OCI-LY7 (cell line): ENCODE measurements around the gene CRHBP. TPM values are rescaled to one million over a fixed set of nuclear protein-coding genes. Genes with fewer than 3 reads are reported as not detected.
A peak's percentile ranks its signal among the peaks of the same experiment; 100 is the strongest.
"Not testable (repeated sequence)": the region's sequence is repeated elsewhere in the genome, so short reads cannot be mapped to it uniquely, and the experiment has no call there.

Experiments used
- Bru-seq: library from RNA; stranded (reverse); fragments of 400-500 nt; gene quantifications from one replicate; lab custom pipeline; 2021; lab: Mats Ljungman, UMichigan
- BruChase-seq, 2 experiments: library from RNA; stranded (reverse); fragments of 400-500 nt; gene quantifications; one replicate each; lab custom pipeline; 2021; lab: Mats Ljungman, UMichigan
- BruUV-seq: library from RNA; stranded (reverse); fragments of 400-500 nt; replicated peaks from 2 replicates; lab custom pipeline; 2021; lab: Mats Ljungman, UMichigan
- CTCF ChIA-PET: fragments of 300-600 bp; sonication (Branson Sonifier 250); formaldehyde crosslinking; loops from one replicate; lab custom pipeline; 2022; ENCODE audit warnings: antibody characterized with exemption; ENCODE audit not compliant: unreplicated experiment; lab: Charles Lee
- POLR2A ChIA-PET: fragments of 300-600 bp; sonication (Branson Sonifier 250); formaldehyde crosslinking; loops from one replicate; lab custom pipeline; 2022; ENCODE audit warnings: antibody characterized with exemption; lab: Charles Lee
- DNase-seq: peaks from one replicate; pipeline ENCODE4 v3.0.0-alpha.2; 2015; ENCODE audit warnings: low spot score
- H2AFZ ChIP-seq: fragments of 200-600 bp; sonication (generic), shearing (Covaris generic); 2 replicates; pipeline ENCODE4 v1.6.1; 2014; ENCODE audit warnings: mild to moderate bottlenecking, antibody characterized with exemption, low read length, moderate library complexity
- H3K27ac ChIP-seq: fragments of 200-600 bp; sonication (generic); 2 replicates; pipeline ENCODE4 v1.5.1; 2014; ENCODE audit warnings: mixed run types, low read depth, mild to moderate bottlenecking, moderate library complexity, low read length, inconsistent platforms; ENCODE audit not compliant: poor library complexity, severe bottlenecking
- H3K36me3 ChIP-seq: fragments of 200-600 bp; sonication (generic); 2 replicates; pipeline ENCODE4 v1.6.1; 2014; ENCODE audit warnings: mild to moderate bottlenecking, antibody characterized with exemption, low read length, moderate library complexity, mixed read lengths; ENCODE audit not compliant: insufficient read depth
- H3K4me1 ChIP-seq: fragments of 200-600 bp; sonication (generic); 2 replicates; pipeline ENCODE4 v1.5.1; 2014; ENCODE audit warnings: mild to moderate bottlenecking, low read length; ENCODE audit not compliant: insufficient read depth, poor library complexity, severe bottlenecking
- H3K4me2 ChIP-seq: fragments of 200-600 bp; sonication (generic); 2 replicates; pipeline ENCODE4 v1.6.1; 2014; ENCODE audit warnings: mild to moderate bottlenecking, low read length
- H3K4me3 ChIP-seq: fragments of 200-600 bp; sonication (generic); 2 replicates; pipeline ENCODE4 v1.5.1; 2014; ENCODE audit warnings: mild to moderate bottlenecking, low read depth, low read length; ENCODE audit not compliant: poor library complexity, severe bottlenecking
- H3K79me2 ChIP-seq: fragments of 200-600 bp; sonication (generic); 2 replicates; pipeline ENCODE4 v1.6.1; 2016; ENCODE audit warnings: low read depth, mild to moderate bottlenecking, low read length, moderate library complexity, mixed read lengths; ENCODE audit not compliant: insufficient read depth
- H3K9me2 ChIP-seq: fragments of 200-600 bp; sonication (generic); 2 replicates; pipeline ENCODE4 v1.6.1; 2016; ENCODE audit warnings: mild to moderate bottlenecking, low read length, mixed read lengths; ENCODE audit not compliant: insufficient read depth
- H3K9me3 ChIP-seq: fragments of 200-600 bp; sonication (generic); 2 replicates; pipeline ENCODE4 v1.6.1; 2014; ENCODE audit warnings: mild to moderate bottlenecking, mixed run types, low read length, mixed read lengths
- H4K20me1 ChIP-seq: fragments of 200-600 bp; sonication (generic); 2 replicates; pipeline ENCODE4 v1.6.1; 2014; ENCODE audit warnings: mild to moderate bottlenecking, antibody characterized with exemption, low read length, moderate library complexity, mixed read lengths; ENCODE audit not compliant: insufficient read depth
- CTCF ChIP-seq: fragments of 200-600 bp; sonication (generic); conservative IDR thresholded peaks from 2 replicates; pipeline ENCODE4 v1.5.1; 2014; ENCODE audit warnings: mild to moderate bottlenecking, antibody characterized with exemption, low read length, moderate library complexity, mixed read lengths
- EZH2phosphoT487 ChIP-seq: fragments of 200-600 bp; sonication (generic); IDR thresholded peaks from 2 replicates; pipeline ENCODE4 v1.6.1; 2018; ENCODE audit warnings: low read depth, borderline replicate concordance, mild to moderate bottlenecking, mixed run types, antibody characterized with exemption, low read length, moderate library complexity, mixed read lengths
- intact Hi-C: fragments of 100-400 bp; cut with micrococcal nuclease; formaldehyde crosslinking; loops from one replicate; pipeline ENCODE4 v1.10.0; 2022; ENCODE audit not compliant: unreplicated experiment
- long read RNA-seq: library from polyadenylated mRNA; stranded (forward); transcript quantifications from one replicate; pipeline ENCODE4 v2.0.0, GENCODE V29; 2022
- total RNA-seq, 2 experiments: library from RNA; depleted of rRNA in 1 of 2; stranded (reverse); fragments of >200 nt in 1 of 2; shearing (Covaris generic) in 1 of 2; gene quantifications; 2 replicates each; pipeline ENCODE4 v1.2.3, GENCODE V29; 2014 to 2022

The CRHBP gene
- total RNA-seq (2014; rRNA removed; shearing (Covaris generic)) (38.5 and 40.3 TPM in 2 replicates), total RNA-seq (2022) (41.6 and 46.9 TPM in 2 replicates), Bru-seq, nascent RNA (percentile 91 among the genes with signal in this experiment), BruChase-seq, experiment 1, labeled RNA remaining after a 6-hour chase (percentile 91 among the genes with signal in this experiment), BruChase-seq, experiment 2, labeled RNA remaining after a 2-hour chase (percentile 92 among the genes with signal in this experiment)
- long read RNA-seq, partial matches to known transcripts: 12 of 25 reads
- long read RNA-seq, other reads (novel, unspliced or antisense): 10 of 25 reads

GRCh38 chr5:76952795-76953536, at the start of gene CRHBP:
Gene CRHBP, plus strand, starts transcription at chr5:76953045. Its CDS starts 90 bp downstream, at chr5:76953135.
- Histone ChIP-seq H3K9me3 (no peaks in the 10 kb centered on the region), H3K9me2 (no peaks in the 10 kb centered on the region), H3K4me2 (no peak within 1 kb of the TSS), H3K36me3 (peaks cover 75% of the 10 kb centered on the region), H3K79me2 (peaks cover 7% of the 10 kb centered on the region; the same call in 1 of the 2 replicates), H3K4me3 (no peak within 1 kb of the TSS), H4K20me1 (no peaks in the 10 kb centered on the region), H3K4me1 (no peaks in the 10 kb centered on the region), H3K27ac (no peak within 1 kb of the TSS), H2AFZ (no peak within 1 kb of the TSS)
- TF ChIP-seq CTCF (no peak), EZH2phosphoT487 (no peak)
- no peak for DNase-seq
- CTCF ChIA-PET: no interaction called here
- POLR2A ChIA-PET: interaction anchor here (1.1 kb wide), 1 partner anchor 25 kb away, joined by 3 read pairs; no protein-coding TSS in a partner anchor
- intact Hi-C loops: no loop called here
- no TSS peak for BruUV-seq

GRCh38 chr5:76908166-76908565, 44.7 kb upstream of the CRHBP start:
- H3K79me2 ChIP-seq: peaks cover 52% of the 10 kb centered on the region
- H3K9me2 ChIP-seq: no peaks in the 10 kb centered on the region
- DNase-seq: no peak
- ChIA-PET POLR2A (no interaction called here), CTCF (no interaction called here)
- H3K27ac ChIP-seq: no peak overlapping the region
- H3K4me1 ChIP-seq: no peaks in the 10 kb centered on the region
- TF ChIP-seq EZH2phosphoT487: no peak
- TF ChIP-seq CTCF: no peak
- intact Hi-C loops: no loop called here
- no peaks in the 10 kb centered on the region for H3K9me3 ChIP-seq
- H2AFZ ChIP-seq: no peak overlapping the region
- no TSS peak for BruUV-seq
- peaks cover 95% of the 10 kb centered on the region for H3K36me3 ChIP-seq
- no peak overlapping the region for H3K4me3 ChIP-seq
- no peaks in the 10 kb centered on the region for H4K20me1 ChIP-seq
- no peak overlapping the region for H3K4me2 ChIP-seq

GRCh38 chr5:76910344-76910933, 42.4 kb upstream of the CRHBP start:
- POLR2A ChIA-PET: interaction anchor here (0.7 to 1.3 kb wide), 2 partner anchors 33 to 35 kb away, joined by 3 to 4 read pairs; no protein-coding TSS in a partner anchor
- intact Hi-C loops, H3K4me2 ChIP-seq, H3K27ac ChIP-seq, H4K20me1 ChIP-seq, DNase-seq, H2AFZ ChIP-seq, H3K4me1 ChIP-seq, H3K4me3 ChIP-seq, BruUV-seq, H3K9me3 ChIP-seq, CTCF ChIA-PET, H3K9me2 ChIP-seq: not testable (repeated sequence)
- Histone ChIP-seq H3K79me2 (peaks cover 29% of the 10 kb centered on the region; the same call in 1 of the 2 replicates), H3K36me3 (peaks cover 93% of the 10 kb centered on the region)

- CTCF ChIA-PET, H3K9me3 ChIP-seq, H3K4me2 ChIP-seq: not testable (repeated sequence)
Measured at GRCh38 chr5:76914671-76915070, 38.2 kb upstream of the CRHBP start.

More at GRCh38 chr5:76914671-76915070, 38.2 kb upstream of the CRHBP start:
- intact Hi-C loops, DNase-seq, POLR2A ChIA-PET, BruUV-seq, H3K4me1 ChIP-seq, H2AFZ ChIP-seq, H3K27ac ChIP-seq, H3K4me3 ChIP-seq, H3K9me2 ChIP-seq, H4K20me1 ChIP-seq: not testable (repeated sequence)
- H3K36me3 ChIP-seq: peaks cover 84% of the 10 kb centered on the region
- H3K79me2 ChIP-seq: peaks cover 12% of the 10 kb centered on the region; the same call in 1 of the 2 replicates
